ENCODE measurements around the gene RIOK3.
A peak's percentile ranks its signal among the peaks of the same experiment; 100 is the strongest.
"Not testable (repeated sequence)": the region's sequence is repeated elsewhere in the genome, so short reads cannot be mapped to it uniquely, and the experiment has no call there.

Gene RIOK3, protein sequence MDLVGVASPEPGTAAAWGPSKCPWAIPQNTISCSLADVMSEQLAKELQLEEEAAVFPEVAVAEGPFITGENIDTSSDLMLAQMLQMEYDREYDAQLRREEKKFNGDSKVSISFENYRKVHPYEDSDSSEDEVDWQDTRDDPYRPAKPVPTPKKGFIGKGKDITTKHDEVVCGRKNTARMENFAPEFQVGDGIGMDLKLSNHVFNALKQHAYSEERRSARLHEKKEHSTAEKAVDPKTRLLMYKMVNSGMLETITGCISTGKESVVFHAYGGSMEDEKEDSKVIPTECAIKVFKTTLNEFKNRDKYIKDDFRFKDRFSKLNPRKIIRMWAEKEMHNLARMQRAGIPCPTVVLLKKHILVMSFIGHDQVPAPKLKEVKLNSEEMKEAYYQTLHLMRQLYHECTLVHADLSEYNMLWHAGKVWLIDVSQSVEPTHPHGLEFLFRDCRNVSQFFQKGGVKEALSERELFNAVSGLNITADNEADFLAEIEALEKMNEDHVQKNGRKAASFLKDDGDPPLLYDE

DNA sequence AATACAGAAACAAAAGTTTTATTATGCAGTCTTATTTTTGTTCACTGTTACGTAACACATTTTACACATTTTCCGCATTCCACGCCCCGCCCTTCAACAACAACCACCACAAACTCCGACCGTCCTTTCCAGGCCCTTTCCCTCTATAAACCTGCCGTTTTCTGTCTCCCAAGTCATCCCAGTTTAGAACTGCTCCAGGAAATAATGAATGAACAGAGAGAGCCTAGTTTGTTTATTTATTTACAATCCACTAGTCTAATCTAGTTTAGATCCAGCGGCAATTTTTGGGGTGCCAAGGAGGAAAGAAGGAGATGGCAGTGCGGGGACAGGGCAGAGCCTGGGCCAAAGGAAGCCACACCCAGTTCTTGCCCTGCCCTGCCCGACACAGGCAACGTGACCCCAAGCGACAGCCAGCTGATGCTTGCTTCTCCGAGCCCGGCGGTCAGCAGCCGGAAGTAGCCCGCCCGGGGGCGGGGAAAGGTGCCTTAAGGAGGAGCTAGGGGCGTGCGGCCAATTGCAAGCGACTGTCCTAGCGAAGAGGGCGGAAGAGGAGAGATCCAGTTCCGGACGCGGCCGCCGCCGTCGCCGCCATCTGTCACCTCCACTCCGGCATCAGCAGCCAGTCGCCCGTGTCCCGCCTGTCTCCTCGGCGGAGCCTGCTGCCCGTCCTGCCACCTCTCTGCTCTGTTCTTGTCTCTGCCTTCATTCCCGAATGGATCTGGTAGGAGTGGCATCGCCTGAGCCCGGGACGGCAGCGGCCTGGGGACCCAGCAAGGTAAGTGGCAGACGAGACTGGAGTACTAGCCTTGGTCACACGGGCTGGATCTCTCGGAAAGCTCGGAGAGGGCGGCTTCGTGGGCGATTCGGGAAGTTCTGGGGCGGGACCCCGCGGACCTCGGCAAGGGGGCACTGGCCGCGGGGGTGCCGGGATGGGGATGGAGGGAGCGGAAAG is at the start of gene RIOK3:
RIOK3 (plus strand) TSS at position 560 of the 952 bp plus-strand sequence; CDS start at position 713, 153 bp downstream.
- DNase-seq (ENCODE audit: low read depth in 2 of 3, low spot score in 1 of 3): peak; percentile 85 to 92 (median 86)

DNA sequence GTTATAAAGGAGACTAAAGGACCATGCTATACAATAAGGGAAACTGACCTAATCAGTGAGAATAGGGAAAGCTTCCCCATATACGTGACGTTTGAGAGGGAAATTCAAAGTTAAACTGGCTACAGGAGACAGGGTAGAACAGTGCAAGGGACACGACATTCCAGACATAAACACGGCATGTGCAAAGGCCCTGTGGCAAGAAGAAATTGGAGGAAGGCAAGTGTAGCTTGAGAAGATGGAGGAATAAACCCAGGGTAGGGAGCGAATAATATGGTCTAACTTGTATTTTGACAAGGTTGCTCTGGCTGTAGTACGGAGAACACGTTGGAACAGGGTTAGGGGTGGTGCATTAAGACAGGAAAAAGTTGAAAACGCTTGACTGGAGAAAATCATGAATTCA is 49.8 kb upstream of the RIOK3 start:
- DNase-seq (ENCODE audit: low read depth in 2 of 3, low spot score in 1 of 3): no peak

DNA sequence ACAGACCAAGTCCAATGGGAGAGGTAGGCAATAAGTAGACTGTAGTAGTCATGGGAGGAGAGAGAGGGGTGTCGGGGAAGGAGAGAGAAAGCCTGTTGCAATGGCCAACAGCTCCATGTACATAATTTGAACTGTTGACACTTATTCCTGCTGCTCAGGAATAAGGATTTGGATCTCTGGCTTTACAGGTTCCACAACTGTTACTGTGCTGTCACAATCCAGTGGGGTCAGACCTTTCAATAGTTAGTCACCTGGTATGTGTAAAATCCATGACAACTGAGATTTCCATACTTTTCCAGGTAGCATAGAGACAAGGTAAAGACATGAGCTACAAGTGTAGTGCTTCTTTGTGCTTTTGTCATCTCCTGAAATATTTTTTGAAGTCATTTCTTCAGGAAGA is 47.5 kb upstream of the RIOK3 start:
- DNase-seq (ENCODE audit: low read depth in 2 of 3, low spot score in 1 of 3): no peak

DNA sequence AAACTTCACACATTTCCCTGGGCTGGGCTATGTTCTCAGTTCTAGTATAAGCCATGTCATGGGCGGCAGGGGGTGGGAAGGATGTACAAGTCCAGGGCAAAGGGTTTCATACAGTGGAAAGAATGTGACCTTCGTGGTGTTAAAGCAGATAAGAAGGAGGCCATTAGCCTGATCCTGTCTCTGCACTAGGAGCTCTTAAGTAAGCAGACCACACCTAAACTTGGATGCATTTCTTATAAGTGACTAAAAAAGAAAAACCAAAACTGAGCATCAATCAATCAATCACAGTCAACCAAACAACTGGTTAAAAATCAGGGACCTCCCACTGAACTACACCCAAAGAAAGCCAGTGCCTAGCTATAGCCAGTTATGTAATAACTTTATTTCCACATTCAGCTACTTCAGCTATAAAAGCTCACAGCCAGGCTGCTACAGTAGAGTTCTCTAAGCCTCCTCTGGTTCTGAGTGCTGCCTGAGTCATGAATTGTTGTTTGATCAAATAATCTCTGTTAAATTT is 46.8 kb upstream of the RIOK3 start:
- DNase-seq (ENCODE audit: low read depth in 2 of 3, low spot score in 1 of 3): no peak

DNA sequence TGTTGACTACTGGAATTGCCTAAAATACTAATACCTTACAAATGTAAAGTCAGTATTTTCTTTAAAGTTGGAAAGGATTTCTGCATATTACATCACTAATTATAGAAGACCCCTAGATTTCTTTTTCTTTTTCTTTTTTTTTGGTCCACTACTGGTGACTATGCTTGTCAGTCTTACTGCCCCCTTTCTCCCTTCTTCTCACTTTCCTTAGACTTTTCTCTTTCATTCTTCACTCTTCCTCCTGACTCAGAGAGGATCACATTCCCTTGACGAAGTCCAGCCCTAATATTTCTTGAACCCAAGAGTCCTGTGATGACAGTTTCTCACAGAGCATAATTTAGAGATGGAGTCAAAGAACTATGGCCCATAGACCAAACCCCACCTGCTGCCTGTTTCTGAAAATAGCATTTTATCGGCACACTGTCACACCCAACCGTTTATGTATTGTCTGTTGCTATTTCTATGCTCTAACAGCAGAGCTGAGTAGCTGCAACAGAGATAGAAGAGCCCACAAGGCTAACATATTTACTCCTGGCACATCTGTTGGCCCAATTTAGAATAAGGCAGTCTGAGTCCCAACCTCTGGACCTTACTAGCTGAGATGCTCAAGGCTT is 40.6 kb upstream of the RIOK3 start:
- DNase-seq (ENCODE audit: low read depth in 2 of 3, low spot score in 1 of 3): no peak

DNA sequence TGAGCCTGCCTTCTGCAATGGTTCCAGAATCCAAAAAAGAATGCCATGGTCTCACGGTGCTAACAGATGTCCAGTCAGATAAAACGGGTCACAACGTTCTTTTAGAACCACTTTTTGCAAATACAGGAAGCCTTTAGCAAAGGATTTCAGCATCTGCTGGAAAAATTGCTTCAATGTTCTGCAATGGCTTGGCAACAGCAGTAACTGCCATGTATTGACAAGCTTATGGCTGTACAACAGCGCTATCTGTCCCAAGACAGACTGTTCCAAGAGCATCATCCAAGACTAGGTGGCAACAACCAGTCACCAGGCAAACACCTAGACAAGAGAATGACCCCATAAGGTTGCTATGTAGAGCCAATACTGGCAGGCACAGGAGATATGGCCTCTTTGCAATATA is 37.6 kb upstream of the RIOK3 start:
- no peak for DNase-seq (ENCODE audit: low read depth in 2 of 3, low spot score in 1 of 3)

DNA sequence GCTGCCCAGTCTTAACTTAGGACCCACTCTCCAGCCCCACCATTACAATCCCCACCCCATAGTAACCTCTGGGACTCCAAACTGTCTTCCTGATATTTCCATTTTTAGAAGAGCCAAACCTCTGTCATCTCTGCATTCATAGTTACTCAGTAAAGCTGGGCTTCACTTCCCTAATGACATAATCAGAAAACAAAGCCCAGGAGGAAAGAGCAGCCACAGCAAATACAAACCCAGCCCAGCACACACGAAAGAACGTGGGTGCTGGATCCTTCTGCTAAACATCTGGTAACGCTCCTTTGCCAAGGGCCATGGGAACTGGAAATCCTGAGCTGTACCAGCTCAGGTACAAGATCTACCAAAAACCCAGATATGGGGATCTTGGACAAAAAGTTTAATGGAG is 36.8 kb upstream of the RIOK3 start:
- no peak for DNase-seq (ENCODE audit: low read depth in 2 of 3, low spot score in 1 of 3)

DNA sequence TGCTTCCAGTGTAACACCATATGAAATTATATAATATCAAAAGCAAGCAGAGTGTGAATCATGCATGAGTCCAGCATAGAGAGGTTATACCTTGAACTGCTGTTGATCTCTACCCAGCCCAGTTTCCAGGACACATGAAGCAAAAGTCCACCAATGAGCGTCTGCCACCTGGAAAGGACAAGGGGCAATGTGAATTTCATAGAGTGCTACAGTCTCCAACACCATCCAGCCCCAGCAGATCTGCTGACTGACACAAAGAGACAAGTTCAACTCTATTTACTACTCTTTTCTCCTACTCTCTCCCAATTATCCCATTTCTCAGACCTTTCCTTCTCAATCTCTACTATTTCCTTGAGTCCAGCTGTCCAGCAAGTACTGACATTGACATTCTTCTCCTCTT is 31.8 kb upstream of the RIOK3 start:
- DNase-seq (ENCODE audit: low read depth in 2 of 3, low spot score in 1 of 3): no peak

DNA sequence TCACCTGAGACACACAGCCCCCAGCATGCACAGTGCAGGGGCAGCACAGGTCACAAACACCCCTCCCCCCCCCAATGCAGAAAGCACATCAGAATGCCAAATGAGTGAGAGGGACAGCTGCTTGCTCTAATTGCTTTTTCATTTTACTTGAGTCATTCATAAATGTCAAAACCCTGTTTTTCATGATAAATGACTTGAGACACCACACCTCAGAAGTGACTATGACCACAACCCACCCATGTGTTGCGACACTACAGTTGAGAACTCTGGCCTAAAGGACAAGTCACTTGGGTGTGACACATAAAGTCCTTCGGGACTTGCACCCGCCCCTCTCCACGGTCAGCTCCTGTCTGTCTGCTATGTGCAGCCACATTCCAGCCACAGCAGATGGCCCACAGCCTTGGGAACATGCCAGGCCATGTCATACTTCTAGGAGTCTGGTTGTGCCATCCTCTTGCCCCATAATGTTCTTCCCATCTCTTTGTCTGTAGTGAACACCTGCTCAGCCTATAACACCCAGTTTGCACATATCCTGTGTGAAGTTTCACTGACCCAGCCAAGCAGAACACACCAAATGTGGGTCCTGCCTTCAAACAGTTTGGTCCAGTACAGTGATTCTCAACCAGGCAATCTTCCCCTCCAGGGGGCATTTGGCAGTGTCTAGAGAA is 30.2 kb upstream of the RIOK3 start:
- DNase-seq (ENCODE audit: low read depth in 2 of 3, low spot score in 1 of 3): no peak

DNA sequence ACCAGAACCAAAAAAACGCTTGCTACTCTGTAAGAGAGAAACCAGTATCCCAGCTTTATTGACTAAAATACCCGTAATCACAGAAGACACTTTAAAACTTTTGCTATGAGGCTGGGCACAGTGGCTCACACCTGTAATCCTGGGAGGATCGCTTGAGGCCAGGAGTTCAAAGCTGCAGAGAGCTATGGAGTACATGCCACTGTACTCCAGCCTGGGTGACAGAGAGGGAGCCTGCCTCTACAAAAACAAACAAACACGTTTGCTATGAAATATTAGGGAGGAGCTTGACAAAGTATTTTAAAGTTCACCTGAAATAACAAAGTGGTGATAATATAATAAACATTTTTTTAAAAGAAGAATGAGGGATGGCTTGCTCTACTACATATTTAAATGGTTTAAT is 28.5 kb upstream of the RIOK3 start:
- no peak for DNase-seq (ENCODE audit: low read depth in 2 of 3, low spot score in 1 of 3)

DNA sequence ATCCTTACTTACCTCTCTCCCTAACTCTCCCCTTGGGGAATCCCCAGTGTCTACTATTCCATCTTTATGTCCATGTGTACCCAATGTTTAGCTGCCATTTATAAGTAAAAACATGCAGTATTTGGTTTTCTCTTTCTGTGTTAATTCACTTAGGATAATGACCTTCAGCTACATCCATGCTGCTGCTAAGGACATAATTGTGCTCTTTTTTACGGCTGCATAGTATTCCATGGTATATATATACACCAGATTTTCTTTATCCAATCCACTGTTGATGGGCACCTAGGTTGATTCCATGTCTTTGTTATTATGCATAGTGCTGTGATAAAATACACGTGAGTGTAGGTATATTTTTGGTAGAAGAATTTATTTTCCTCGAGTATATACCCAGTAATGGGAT is 24.3 kb upstream of the RIOK3 start:
- DNase-seq (ENCODE audit: low read depth in 2 of 3, low spot score in 1 of 3): no peak

DNA sequence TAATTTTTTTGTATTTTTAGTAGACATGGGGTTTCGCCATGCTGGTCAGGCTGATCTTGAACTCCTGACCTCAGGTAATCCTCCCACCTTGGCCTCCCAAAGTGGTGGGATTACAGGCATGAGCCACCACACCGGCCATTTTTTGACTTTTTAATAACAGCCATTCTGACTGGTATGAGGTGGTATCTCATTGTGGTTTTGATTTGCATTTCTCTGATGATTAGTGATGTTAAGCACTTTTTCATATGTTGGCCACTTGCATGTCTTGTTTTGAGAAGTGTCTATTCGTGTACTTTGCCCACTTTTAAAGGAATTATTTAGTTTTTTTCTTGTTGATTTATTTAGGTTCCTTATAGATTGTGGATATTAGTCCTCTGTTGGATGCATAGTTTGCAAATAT is 23.5 kb upstream of the RIOK3 start:
- not testable (repeated sequence) for DNase-seq (ENCODE audit: low read depth in 2 of 3, low spot score in 1 of 3)

DNA sequence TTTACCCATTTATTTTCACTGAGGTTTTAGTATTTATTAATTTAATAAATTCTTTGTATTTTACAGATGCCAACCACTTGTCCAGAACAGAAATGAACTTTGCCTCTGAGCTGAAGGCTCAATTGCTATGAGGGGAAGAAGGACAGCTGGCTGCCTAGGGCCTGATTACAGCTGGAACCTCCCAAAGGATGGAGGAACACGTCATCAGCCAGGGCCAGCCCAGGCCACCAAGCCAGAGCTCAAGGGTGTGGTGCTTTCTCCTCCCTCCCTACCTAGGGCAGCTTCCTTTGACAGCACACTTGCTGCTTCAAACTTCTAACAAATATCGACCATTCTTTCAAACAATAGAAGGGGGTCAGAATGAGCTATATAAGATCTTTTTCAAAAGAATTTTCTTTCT is 19.7 kb upstream of the RIOK3 start:
- DNase-seq (ENCODE audit: low read depth in 2 of 3, low spot score in 1 of 3): no peak

DNA sequence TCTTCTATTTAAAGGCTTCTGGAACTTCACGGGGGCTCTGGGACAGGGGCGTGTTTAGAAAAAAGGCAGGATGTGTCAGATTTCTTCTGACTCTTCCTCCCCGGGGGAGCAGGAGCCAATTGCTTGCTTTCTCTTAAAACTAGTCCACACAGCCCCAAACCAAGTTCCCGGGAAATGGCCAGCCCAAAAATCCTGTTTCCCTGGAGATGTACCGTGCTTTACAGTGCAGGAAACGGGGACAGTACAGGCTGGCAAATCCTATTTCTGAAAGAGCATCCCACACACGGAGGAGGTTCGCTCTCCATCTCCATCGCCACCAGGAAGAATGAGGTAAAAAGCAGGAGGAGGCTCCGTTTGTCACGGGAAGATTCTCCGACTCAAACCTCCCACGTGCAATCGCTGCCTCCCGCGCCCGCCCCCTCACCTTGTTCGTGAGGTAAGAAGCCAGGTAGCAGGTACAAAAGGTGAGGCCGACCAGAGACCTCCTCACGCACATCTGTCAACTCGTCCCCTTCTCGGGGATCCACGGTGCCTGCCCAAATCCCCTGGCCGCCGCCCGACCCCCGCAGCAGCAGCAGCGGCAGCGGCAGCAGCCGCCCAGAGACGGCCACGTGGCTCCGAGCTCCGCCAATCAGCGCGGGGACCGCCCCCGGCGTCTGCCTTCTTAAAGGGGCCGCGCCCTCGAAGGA is 15.6 kb upstream of the RIOK3 start:
- peak; percentile 54 to 79 (median 64) for DNase-seq (ENCODE audit: low read depth in 2 of 3, low spot score in 1 of 3)

DNA sequence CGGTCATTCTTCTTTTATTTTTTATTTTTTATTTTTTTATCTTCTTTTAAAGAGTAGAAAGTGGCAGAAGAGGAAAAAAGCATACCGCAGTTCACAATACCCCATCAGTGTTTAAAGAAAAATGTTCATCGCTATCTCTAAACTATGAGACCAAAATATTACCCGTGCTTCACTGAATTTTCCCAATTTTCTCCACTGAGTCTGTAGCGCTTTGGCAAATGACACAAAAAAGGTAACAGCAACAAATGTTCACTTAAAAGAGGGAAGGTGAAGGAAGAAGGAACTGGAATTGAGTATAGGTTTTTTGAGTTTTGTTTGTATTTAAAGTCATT is 15.1 kb upstream of the RIOK3 start:
- no peak for DNase-seq (ENCODE audit: low read depth in 2 of 3, low spot score in 1 of 3)

DNA sequence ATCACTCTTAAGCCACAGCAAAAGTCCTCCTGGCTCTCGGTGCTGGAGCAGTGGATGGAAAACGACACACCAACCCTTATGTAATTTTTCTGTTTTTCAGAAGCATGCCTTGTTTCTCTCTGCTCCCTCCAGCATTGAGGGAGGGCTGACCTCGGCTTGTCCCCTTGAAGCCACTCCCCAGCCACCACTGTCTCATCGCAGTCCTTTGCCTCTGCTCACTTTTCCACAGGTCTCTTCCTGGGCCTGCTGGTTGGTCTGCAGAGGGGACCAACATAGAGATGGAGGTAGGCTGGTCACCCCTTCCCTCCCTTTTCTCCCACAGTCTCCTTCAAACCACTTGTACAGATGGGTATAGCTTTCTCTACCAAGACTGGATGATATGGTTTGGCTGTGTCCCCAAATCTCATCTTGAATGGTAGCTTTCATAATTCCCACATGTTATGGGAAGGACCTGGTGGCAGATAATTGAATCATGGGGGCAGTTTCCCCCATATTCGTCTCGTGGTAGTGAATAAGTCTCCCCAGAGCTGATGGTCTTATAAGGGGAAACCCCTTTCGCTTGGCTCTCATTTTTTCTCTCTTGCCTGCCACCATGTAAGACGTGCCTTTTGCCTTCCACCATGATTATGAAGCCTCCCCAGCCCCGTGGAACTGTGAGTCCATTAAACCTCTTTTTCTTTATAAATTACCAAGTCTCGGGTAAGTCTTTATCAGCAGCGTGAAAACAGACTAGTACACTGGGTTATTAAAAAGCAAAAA is 14.3 kb upstream of the RIOK3 start:
- DNase-seq (ENCODE audit: low read depth in 2 of 3, low spot score in 1 of 3): peak in 1 of 3 donors; percentile 2

DNA sequence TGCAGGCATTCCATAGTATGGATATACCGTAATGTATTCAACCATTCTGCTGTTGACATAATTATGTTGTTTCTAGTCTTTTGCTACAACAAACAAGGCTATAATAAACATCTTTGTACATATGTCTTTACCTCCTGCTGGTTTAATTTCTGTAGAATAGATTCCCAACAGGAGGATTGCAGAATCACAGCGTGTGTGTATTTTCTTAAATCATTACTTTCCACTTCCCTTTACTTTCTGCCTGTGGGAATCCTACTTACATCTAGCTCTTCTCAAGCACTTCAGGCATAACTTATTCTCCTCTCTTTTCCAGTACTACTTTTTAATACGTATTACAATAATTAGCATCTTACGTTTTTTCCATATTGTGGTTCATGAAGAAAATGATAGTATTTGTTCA is 13.0 kb upstream of the RIOK3 start:
- DNase-seq (ENCODE audit: low read depth in 2 of 3, low spot score in 1 of 3): no peak

DNA sequence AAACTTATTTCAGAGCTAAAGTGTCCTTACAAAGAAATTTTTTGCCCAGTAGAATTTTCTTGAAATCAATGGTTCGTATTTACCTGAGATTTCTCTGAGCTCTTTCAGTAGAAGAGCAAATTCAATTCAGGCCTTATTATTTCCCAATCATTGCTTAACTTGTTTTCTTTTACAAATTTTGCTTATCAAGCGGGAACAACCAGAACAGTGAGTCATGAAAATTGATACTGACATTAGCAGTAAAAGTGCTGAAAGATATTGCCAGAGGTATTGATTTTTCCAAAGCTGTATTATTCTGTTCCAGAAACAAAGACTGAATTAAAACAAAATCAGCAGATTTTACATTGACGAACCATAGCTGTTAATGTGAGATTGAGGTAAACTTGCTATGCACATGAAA is 10.1 kb upstream of the RIOK3 start:
- DNase-seq (ENCODE audit: low read depth in 2 of 3, low spot score in 1 of 3): no peak

DNA sequence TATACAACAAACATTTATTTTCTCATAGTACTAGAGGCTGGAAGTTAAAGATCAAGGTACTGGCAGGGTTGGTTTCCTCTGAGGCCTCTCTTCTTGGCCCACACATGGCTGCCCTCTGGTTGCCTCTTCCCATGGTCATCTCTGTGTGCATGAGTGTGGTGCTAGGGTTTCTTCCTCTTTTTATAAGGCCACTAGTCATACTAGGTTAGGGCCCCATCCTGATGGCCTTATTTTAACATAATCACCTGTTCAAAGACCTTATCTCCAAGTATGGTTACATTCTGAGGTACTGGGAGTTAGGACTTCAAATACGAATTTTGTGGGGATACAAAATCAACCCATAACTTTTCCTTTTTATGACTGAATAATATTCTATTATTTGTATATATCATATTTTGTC is 4.8 kb upstream of the RIOK3 start:
- DNase-seq (ENCODE audit: low read depth in 2 of 3, low spot score in 1 of 3): no peak

DNA sequence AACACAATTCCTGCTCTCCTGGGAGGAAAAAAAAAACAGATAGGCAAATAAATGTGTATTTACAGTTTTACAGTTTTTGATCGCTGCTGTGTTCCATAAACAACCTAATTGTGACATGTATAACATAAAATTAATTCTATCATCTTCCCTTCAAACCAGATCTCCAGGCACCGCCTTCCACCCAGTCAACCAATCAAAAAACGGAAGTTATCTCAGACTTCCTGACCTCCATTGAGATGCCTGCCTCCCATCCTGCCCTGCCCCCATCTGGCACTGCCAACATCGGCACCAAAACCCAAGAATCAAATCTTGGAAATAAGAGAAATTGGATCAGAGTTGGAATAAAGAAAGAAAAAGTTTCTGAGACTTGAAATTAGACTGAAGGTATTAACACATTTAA is 3.1 kb upstream of the RIOK3 start:
- no peak for DNase-seq (ENCODE audit: low read depth in 2 of 3, low spot score in 1 of 3)
